Measurements from ENCODE around the gene MKI67. TPM values are rescaled to one million over a fixed set of nuclear protein-coding genes. Genes with fewer than 3 reads are reported as not detected.

Gene MKI67
- total and polyA plus RNA-seq, 9 of the 15 experiments (the other 6 are each of a cell fraction or from before 2014, with no cell fraction given): 11.8 to 86.5 (median 36.0) TPM

DNA sequence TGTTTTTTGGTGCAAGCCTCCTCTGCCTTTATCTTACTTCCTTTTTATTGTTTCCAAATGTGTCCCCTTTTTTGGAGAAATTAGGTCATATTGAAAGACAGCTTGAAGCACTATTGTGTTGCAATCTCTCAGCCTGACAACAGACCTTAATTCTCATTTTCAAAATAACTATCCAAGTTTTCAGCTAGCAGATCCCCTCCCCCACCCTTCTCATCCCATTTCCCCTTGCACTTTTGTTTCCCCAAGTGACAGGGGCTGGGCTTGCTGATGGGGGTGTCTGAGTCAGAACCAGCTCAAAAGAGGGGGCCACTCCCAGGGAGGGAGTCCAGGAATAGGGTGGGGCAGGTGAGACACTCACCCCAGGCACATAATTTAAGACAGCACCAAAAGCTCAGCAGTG, 75.3 kb downstream of the MKI67 start (continued):
- no peak for TF ChIP-seq ZBTB7A (IDR thresholded peaks at IDR 0.05; ENCODE audit: borderline replicate concordance, control insufficient read depth, low read depth, low read length)
- no peak for TF ChIP-seq FUS (optimal IDR thresholded peaks at IDR 0.05; ENCODE audit: low read depth, low read length)
- TF ChIP-seq, protein P1, sequence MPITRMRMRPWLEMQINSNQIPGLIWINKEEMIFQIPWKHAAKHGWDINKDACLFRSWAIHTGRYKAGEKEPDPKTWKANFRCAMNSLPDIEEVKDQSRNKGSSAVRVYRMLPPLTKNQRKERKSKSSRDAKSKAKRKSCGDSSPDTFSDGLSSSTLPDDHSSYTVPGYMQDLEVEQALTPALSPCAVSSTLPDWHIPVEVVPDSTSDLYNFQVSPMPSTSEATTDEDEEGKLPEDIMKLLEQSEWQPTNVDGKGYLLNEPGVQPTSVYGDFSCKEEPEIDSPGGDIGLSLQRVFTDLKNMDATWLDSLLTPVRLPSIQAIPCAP (CRISPR knock-in tag; IDR thresholded peaks at IDR 0.05; ENCODE audit: borderline replicate concordance): no peak
- no peak for TF ChIP-seq FIP1L1 (IDR thresholded peaks at IDR 0.05; ENCODE audit: low read depth, low read length, poor library complexity, severe bottlenecking)
- no peak for TF ChIP-seq CHD2 (IDR thresholded peaks at IDR 0.05; ENCODE audit: low read depth, low read length)
- no peak for TF ChIP-seq TCF7 (IDR thresholded peaks at IDR 0.05; ENCODE audit: borderline replicate concordance)
- TF ChIP-seq ZNF41 (CRISPR knock-in tag; conservative IDR thresholded peaks at IDR 0.05): no peak

DNA sequence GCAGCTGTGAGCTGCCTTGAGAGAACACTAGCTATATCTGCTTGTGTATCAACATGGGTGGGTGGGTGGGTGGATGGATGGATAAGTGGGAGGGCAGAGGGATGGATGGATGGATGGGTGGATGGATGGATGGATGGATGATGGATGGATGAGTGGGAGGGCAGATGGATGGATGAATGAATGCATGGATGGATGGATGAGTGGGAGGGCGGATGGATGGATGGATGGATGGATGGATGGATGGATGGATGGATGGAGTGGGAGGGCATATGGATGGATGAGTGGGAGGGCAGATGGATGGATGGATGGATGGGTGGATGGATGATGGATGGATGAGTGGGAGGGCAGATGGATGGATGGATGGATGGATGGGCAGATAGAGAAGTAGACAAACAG, 76.1 kb downstream of the MKI67 start:
- H3K27ac ChIP-seq (ENCODE audit: extremely low read depth, low read depth, low read length): no peak overlapping the region
- TF ChIP-seq FOXJ2 (tag; IDR thresholded peaks at IDR 0.05): no peak
- TF ChIP-seq, protein P2, sequence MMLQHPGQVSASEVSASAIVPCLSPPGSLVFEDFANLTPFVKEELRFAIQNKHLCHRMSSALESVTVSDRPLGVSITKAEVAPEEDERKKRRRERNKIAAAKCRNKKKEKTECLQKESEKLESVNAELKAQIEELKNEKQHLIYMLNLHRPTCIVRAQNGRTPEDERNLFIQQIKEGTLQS (IDR thresholded peaks at IDR 0.05): no peak
- TF ChIP-seq, protein P2 (CRISPR knock-in tag; conservative IDR thresholded peaks at IDR 0.05): no peak
- no peak for TF ChIP-seq SAFB2 (IDR thresholded peaks at IDR 0.05; ENCODE audit: borderline replicate concordance, low read depth, low read length, severe bottlenecking)
- TF ChIP-seq ZNF707 (CRISPR knock-in tag; conservative IDR thresholded peaks at IDR 0.05): no peak
- TF ChIP-seq ZNF589 (CRISPR knock-in tag; IDR thresholded peaks at IDR 0.05; ENCODE audit: low read depth): no peak
- TF ChIP-seq HMG20A (CRISPR knock-in tag; conservative IDR thresholded peaks at IDR 0.05): no peak
- no peak for TF ChIP-seq ZNF143 (CRISPR knock-in tag; IDR thresholded peaks at IDR 0.05)
- TF ChIP-seq CREB1 (IDR thresholded peaks at IDR 0.05): no peak
- TF ChIP-seq CREB1 (CRISPR knock-in tag; IDR thresholded peaks at IDR 0.05): no peak
- TF ChIP-seq ZNF324 (CRISPR knock-in tag; IDR thresholded peaks at IDR 0.05): no peak
- TF ChIP-seq RBM17 (IDR thresholded peaks at IDR 0.05; ENCODE audit: borderline replicate concordance, low read depth, low read length): no peak
- no peak for TF ChIP-seq ELF1 (tag; IDR thresholded peaks at IDR 0.05)
- TF ChIP-seq, protein P3, sequence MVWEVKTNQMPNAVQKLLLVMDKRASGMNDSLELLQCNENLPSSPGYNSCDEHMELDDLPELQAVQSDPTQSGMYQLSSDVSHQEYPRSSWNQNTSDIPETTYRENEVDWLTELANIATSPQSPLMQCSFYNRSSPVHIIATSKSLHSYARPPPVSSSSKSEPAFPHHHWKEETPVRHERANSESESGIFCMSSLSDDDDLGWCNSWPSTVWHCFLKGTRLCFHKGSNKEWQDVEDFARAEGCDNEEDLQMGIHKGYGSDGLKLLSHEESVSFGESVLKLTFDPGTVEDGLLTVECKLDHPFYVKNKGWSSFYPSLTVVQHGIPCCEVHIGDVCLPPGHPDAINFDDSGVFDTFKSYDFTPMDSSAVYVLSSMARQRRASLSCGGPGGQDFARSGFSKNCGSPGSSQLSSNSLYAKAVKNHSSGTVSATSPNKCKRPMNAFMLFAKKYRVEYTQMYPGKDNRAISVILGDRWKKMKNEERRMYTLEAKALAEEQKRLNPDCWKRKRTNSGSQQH (CRISPR knock-in tag; IDR thresholded peaks at IDR 0.05): no peak
- TF ChIP-seq SIN3B (IDR thresholded peaks at IDR 0.05; ENCODE audit: low read depth): no peak

More for the DNA sequence above, 76.1 kb downstream of the MKI67 start:
- WGBS (ENCODE audit: insufficient coverage, low coverage, missing lambda C conversion rate): no CpG with 5 or more reads among the region's 1 CpG
- no peaks in the 10 kb centered on the region for H4K20me1 ChIP-seq (replicated peaks; ENCODE audit: control insufficient read depth, insufficient read depth, low read length)
- no peaks in the 10 kb centered on the region for H3K79me2 ChIP-seq (ENCODE audit: control insufficient read depth, insufficient read depth, low read length)
- H3K9ac ChIP-seq (ENCODE audit: insufficient read depth in 1 of 2, low read depth in 2 of 2, low read length in 2 of 2): no peak overlapping the region
- intact Hi-C loops (cut with micrococcal nuclease) (no loop called here), in situ Hi-C loops (cut with MboI) (no loop called here)
- H3K27me3 ChIP-seq (ENCODE audit: control insufficient read depth in 2 of 2, insufficient read depth in 2 of 2, low read length in 2 of 2): peaks cover 3 to 37% of the 10 kb centered on the region in 2 experiments; a peak in 3 of 5 replicates
- no peak for ATAC-seq
- peaks cover 0 to 4% of the 10 kb centered on the region in 2 experiments; a peak in 1 of 5 replicates for H3K4me1 ChIP-seq (replicated peaks in 1 of 2; ENCODE audit: control insufficient read depth in 2 of 2, insufficient read depth in 2 of 2, low read length in 2 of 2)
- no peak overlapping the region for H3K4me2 ChIP-seq (ENCODE audit: insufficient read depth, low read length)
- H3K4me3 ChIP-seq: no peak overlapping the region
- no peaks in the 10 kb centered on the region for H3K9me1 ChIP-seq (ENCODE audit: control insufficient read depth, insufficient read depth, low read length)
- POLR2A ChIA-PET: no interaction called here
- FAIRE-seq: no peak
- no peaks in the 10 kb centered on the region for H3K9me3 ChIP-seq (replicated peaks; ENCODE audit: control insufficient read depth, insufficient read depth, low read depth, low read length)
- no peak overlapping the region for H2AFZ ChIP-seq (ENCODE audit: low read depth, low read length)
- H3K36me3 ChIP-seq (ENCODE audit: control insufficient read depth, insufficient read depth, low read length): no peaks in the 10 kb centered on the region
- no peak for DNase-seq (ENCODE audit: extremely low read depth in 1 of 4, low spot score in 3 of 4)
- CTCF ChIA-PET (ENCODE audit: low intra/inter-chr PET ratio): no interaction called here
- BruUV-seq (replicated peaks): no TSS peak

All from K562 (cell line).